ENCODE data around the gene CCDC201.
"Not testable (repeated sequence)": the region's sequence is repeated elsewhere in the genome, so short reads cannot be mapped to it uniquely, and the experiment has no call there.

GRCh38 chr7:45848734-45849133 lies 24.1 kb downstream of the CCDC201 start:
- TF ChIP-seq, protein P1, sequence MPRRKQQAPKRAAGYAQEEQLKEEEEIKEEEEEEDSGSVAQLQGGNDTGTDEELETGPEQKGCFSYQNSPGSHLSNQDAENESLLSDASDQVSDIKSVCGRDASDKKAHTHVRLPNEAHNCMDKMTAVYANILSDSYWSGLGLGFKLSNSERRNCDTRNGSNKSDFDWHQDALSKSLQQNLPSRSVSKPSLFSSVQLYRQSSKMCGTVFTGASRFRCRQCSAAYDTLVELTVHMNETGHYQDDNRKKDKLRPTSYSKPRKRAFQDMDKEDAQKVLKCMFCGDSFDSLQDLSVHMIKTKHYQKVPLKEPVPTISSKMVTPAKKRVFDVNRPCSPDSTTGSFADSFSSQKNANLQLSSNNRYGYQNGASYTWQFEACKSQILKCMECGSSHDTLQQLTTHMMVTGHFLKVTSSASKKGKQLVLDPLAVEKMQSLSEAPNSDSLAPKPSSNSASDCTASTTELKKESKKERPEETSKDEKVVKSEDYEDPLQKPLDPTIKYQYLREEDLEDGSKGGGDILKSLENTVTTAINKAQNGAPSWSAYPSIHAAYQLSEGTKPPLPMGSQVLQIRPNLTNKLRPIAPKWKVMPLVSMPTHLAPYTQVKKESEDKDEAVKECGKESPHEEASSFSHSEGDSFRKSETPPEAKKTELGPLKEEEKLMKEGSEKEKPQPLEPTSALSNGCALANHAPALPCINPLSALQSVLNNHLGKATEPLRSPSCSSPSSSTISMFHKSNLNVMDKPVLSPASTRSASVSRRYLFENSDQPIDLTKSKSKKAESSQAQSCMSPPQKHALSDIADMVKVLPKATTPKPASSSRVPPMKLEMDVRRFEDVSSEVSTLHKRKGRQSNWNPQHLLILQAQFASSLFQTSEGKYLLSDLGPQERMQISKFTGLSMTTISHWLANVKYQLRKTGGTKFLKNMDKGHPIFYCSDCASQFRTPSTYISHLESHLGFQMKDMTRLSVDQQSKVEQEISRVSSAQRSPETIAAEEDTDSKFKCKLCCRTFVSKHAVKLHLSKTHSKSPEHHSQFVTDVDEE (CRISPR knock-in tag; IDR thresholded peaks at IDR 0.05), result not testable (repeated sequence)
- not testable (repeated sequence) for TF ChIP-seq SNAI2 (CRISPR knock-in tag; IDR thresholded peaks at IDR 0.05)
